Colonic mucosa (tissue), 4 donors: ENCODE results near the gene CCT8. TPM values are rescaled to one million over a fixed set of nuclear protein-coding genes. Genes with fewer than 3 reads are reported as not detected.

Source experiments
- DNase-seq: peaks from one replicate; pipeline ENCODE4 v3.0.0-alpha.2; 2020
- H3K27ac ChIP-seq: fragments of 200-600 bp; one replicate; pipeline ENCODE4 v1.8.0; 2021
- H3K27me3 ChIP-seq: fragments of 200-600 bp; one replicate; pipeline ENCODE4 v1.8.0; 2021
- H3K36me3 ChIP-seq: fragments of 200-600 bp; one replicate; pipeline ENCODE4 v1.8.0; 2021
- H3K4me1 ChIP-seq: fragments of 200-600 bp; one replicate; pipeline ENCODE4 v1.8.0; 2021; ENCODE audit warnings: mild to moderate bottlenecking
- H3K4me3 ChIP-seq: fragments of 200-600 bp; one replicate; pipeline ENCODE4 v1.8.0; 2021
- H3K9ac ChIP-seq, 2 donors: one replicate each; pipeline ENCODE4 v1.7.0; 2013; ENCODE audit warnings: control low read depth in 2 of 2, low read depth in 2 of 2, low read length in 2 of 2
- H3K9me3 ChIP-seq: fragments of 200-600 bp; one replicate; pipeline ENCODE4 v1.8.0; 2021
- CTCF ChIP-seq: fragments of 200-600 bp; IDR thresholded peaks from one replicate; pipeline ENCODE4 v1.8.0; 2022; ENCODE audit warnings: antibody characterized with exemption, mild to moderate bottlenecking
- intact Hi-C: fragments of 100-400 bp; cut with DNase I; formaldehyde crosslinking; loops from one replicate; pipeline ENCODE4 v1.14.1; 2022
- total RNA-seq, 2 donors: library from RNA; stranded (reverse); fragmentation: NEBNext Ultra II Directional in 1 of 2; extraction: Animal tissue kit (Norgen Biotek cat#: 25700) in 1 of 2; gene quantifications; one replicate each; pipeline ENCODE4 v1.2.1, GENCODE V29; 2021
- donor health status: healthy.
- donor health status: DM: no; HTN: no; CAD: no.
- donor health status: DM: no; HTN: no; CAD: no.

CCT8 gene
- total RNA-seq, 2 donors from 2014 or later: 106 to 190 TPM

GRCh38 chr21:29052224-29052623, 21.2 kb downstream of the CCT8 start:
- H3K4me3 ChIP-seq: no peak overlapping the region
- H3K9ac ChIP-seq: no peak overlapping the region
- no peaks in the 10 kb centered on the region for H3K4me1 ChIP-seq
- H3K9me3 ChIP-seq: no peaks in the 10 kb centered on the region
- H3K27ac ChIP-seq: no peak overlapping the region
- TF ChIP-seq CTCF: no peak
- peaks cover 5% of the 10 kb centered on the region for H3K36me3 ChIP-seq
- intact Hi-C loops: loop anchor here (10.0 kb wide), 1 partner anchor 67 kb away; no protein-coding TSS in a partner anchor
- DNase-seq: no peak
- no peaks in the 10 kb centered on the region for H3K27me3 ChIP-seq

DNA sequence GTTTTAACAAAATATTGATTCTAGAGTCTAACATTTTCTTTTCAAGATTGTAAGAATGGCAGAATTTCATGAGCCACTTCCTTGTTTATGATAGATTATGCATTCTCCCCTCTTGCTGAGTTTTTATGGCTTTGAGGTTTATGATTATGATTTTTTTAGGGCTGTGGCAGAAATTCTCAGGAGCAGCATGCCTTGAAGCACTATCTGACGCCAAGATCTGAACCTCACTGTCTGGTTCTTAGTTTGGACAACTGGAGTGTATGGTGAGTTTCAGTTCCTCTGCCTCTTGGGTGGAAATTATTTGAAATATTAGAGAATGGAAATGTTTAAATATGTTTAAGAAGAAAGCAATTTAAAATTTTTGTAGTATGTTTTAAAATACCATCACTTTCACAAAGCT, 38.8 kb downstream of the CCT8 start:
- intact Hi-C loops: no loop called here
- Histone ChIP-seq H3K27me3 (no peaks in the 10 kb centered on the region), H3K9ac (no peak overlapping the region), H3K4me1 (no peaks in the 10 kb centered on the region), H3K27ac (no peak overlapping the region), H3K36me3 (peaks cover 27% of the 10 kb centered on the region), H3K4me3 (no peak overlapping the region), H3K9me3 (no peaks in the 10 kb centered on the region)
- no peak for TF ChIP-seq CTCF
- DNase-seq: no peak

GRCh38 chr21:29033871-29034270, 39.6 kb downstream of the CCT8 start:
- no peak for TF ChIP-seq CTCF
- Histone ChIP-seq H3K4me1 (no peaks in the 10 kb centered on the region), H3K9me3 (no peaks in the 10 kb centered on the region), H3K9ac (no peak overlapping the region), H3K27ac (no peak overlapping the region), H3K4me3 (no peak overlapping the region), H3K36me3 (peaks cover 21% of the 10 kb centered on the region), H3K27me3 (no peaks in the 10 kb centered on the region)
- no peak for DNase-seq
- intact Hi-C loops: no loop called here

- H3K36me3 ChIP-seq: peaks cover 21% of the 10 kb centered on the region
- no peaks in the 10 kb centered on the region for H3K27me3 ChIP-seq
- no peak overlapping the region for H3K9ac ChIP-seq
- intact Hi-C loops: no loop called here
- no peaks in the 10 kb centered on the region for H3K4me1 ChIP-seq
- no peak overlapping the region for H3K4me3 ChIP-seq
- H3K9me3 ChIP-seq: no peaks in the 10 kb centered on the region
- TF ChIP-seq CTCF: no peak
- DNase-seq: no peak
- no peak overlapping the region for H3K27ac ChIP-seq
Measured at GRCh38 chr21:29033301-29033700, 40.1 kb downstream of the CCT8 start.

DNA sequence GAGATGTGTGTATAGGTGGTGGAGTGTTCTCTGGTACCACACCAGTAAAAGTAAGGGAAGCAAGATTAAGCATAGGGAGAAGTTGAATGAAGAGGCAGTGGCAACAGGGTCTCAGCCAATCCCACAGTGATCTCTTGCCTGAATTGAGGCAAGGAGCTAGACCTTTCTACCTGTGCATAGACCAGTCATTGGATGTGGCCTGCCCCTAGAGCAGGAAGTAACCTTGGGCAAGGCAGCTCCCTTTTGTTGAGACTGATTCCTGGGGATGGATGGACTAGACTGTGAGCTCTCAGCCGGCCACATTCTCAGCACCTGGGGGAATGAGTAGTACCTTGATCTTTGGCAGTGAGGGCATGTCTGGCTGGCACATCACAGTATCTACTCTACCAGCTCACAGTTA, 42.5 kb downstream of the CCT8 start:
- Histone ChIP-seq H3K9ac (no peak overlapping the region), H3K4me3 (no peak overlapping the region), H3K27ac (no peak overlapping the region), H3K36me3 (peaks cover 12% of the 10 kb centered on the region), H3K4me1 (peaks cover 2% of the 10 kb centered on the region), H3K27me3 (no peaks in the 10 kb centered on the region), H3K9me3 (no peaks in the 10 kb centered on the region)
- no peak for TF ChIP-seq CTCF
- no peak for DNase-seq
- intact Hi-C loops: no loop called here

DNA sequence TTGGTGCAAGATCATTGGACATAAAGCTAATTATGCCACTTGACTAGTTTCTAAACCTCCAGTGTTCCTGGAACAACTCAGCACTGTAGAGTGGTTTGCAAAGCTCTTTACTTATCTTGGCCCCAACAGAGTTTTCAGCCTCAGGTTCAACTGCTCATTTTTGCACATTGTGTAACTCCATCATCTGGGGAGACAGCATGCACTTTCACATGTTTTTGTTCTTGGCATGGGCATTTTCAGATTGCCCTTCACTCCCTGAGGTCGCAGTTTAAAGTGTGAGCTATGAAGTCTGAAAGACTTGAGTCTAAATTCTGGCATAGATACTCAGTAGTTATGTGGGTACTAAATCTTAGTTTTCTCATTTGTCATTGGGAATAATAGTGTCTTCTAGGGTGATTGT, 43.9 kb downstream of the CCT8 start:
- H3K36me3 ChIP-seq: peaks cover 12% of the 10 kb centered on the region

More for the DNA sequence above, 43.9 kb downstream of the CCT8 start:
- Histone ChIP-seq H3K4me3 (no peak overlapping the region), H3K9me3 (no peaks in the 10 kb centered on the region), H3K9ac (no peak overlapping the region), H3K27me3 (no peaks in the 10 kb centered on the region), H3K4me1 (peaks cover 6% of the 10 kb centered on the region), H3K27ac (no peak overlapping the region)
- DNase-seq: no peak
- intact Hi-C loops: no loop called here
- no peak for TF ChIP-seq CTCF
